Stimulated activated CD8-positive, alpha-beta memory T cell treated with anti-CD3 and anti-CD28 coated beads, Interleukin-7, amount 100 ng/mL, for 48 hours (primary cell): Measurements from ENCODE around the gene BTBD17.
A peak's percentile ranks its signal among the peaks of the same experiment; 100 is the strongest.

Experiments
- DNase-seq, 2 donors: peaks; one replicate each; pipeline ENCODE4 v3.0.0-alpha.2; 2020; ENCODE audit warnings: low read depth in 1 of 2; ENCODE audit errors: extremely low read depth in 1 of 2

The BTBD17 gene

DNA sequence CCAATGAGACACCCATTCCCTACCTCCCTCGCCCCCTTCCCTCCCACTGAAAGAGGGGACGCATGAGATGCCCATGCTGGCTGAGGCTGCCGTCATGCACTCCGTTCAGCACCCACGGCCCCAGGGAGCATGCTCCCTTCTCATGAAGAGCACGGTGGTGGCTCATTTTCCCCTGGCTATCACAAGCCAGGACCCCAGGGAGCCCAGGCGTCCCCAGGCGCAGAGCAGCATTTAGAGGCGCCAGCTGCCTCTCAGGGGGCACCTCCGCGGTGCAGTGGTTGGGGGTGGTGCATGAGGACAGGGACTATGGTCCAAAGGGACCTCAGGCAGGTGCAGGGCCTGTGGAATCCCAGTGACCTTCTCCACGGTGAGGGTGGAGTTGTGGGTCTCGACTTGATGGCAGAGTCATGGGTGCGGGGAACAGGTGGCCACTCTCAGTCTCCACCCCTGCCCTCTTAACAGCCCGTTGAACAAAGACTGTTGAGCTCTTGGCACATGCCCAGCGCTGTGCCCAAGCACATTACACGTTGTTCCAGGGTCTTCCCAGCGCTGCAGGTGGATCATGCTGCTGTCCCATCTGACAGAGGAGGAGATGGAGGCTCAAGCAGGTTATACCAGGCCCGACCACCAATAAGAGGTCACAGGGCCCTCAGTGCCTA lies 22.0 kb downstream of the BTBD17 start:
- no peak for DNase-seq

DNA sequence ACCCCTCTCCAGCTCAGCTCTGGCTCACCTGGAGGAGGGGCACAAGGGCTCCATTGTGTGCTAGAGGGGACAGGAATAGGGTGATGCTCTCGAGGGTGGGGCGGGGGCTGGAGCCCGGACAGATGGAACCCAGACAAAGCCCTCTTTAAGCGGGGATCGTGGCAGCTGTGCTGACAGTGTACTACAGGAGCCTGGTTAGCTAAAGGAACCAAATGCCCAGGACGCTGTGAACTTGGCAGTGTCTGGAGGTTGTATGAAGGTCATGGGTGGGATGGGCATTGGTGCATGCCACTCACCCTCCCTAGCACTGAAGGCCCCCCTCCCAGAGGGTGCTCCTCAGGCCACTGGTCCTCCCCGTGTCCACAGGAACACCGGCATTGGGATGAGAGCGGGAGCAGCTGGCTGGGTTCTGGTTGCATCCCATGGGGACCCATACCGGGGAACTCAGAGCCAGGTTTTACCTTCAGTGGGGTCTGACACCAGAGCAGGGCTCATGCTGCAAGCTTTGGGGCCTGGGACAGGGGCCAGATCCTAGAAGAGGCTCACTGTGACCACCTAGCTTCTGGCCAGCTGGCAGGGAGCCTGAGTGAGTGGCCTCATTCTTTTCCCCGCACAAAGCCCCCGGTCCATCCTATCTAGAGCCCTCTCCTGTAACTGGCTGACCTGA lies 23.7 kb downstream of the BTBD17 start:
- no peak for DNase-seq

DNA sequence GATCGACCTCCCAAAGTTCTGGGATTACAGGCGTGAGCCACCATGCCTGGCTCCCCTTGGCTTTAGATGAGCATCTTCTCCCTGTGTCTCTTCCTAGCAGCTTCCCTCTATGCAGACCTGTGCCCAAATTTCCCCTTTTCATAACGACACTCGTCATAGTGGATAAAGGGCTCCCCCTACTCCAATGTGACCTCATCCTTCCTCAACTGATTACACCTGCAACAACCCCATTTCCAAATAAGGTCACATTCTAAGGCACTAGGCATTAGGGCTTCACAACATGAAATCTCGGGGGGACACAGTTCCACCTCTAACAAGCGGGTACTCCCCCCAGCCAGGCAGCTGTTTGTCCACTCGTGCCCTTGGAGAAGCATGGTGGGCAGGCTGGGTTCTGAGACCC lies 25.4 kb downstream of the BTBD17 start:
- no peak for DNase-seq

DNA sequence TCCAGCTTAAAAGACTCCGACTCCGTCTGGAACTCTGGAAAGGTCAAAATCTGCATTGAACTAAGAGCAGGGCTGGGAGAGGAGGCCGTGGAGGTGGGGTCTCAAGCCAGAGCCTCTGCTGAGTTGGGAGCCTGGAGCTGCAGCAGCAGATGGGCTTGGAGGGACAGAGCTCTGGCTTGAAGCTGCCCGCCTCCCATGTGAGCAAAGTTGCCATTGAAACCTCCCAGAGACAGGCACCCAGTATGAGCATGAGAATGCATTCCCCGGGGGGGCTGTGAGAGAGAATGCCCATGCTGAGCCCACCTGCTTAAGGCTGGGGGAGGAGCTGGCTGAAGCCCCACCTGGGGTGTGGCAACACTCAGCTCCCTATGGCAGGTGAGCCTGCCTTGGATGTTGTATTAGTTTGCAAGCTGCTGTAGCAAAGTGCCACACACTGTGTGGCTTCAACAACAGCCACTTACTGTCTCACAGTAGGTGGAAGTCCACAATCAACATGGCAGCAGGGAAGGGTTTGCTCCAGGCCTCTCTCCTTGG lies 26.1 kb downstream of the BTBD17 start:
- DNase-seq = no peak

GRCh38 chr17:74334393-74335039 lies 27.2 kb downstream of the BTBD17 start:
- DNase-seq = no peak

DNA sequence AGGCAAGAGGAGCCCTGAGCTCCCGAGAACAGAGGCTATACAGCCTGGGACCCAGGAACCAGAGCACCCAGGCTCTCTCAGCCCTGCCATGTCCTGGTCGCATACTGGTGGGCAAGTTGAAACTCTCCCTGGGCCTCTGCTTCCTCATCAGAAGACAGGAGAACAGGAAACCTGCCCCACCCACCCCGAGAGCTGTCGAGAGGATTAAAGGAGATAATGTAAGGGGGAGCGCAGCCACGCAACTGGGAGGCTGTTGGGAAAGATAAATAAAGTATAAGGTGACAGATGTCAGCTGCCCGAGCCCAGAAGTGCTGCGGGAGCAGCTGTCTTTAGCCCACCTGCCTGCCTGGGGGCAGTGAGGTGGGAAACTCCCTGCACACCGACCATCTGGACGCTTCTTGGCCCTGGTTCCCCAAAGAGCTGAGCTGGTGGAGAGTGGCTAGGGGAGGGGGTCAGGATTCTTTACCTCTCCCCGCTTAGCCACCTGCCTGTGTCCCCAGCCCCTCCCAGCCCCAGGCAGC lies 28.8 kb downstream of the BTBD17 start:
- no peak for DNase-seq

- DNase-seq = no peak
Observed at GRCh38 chr17:74332017-74332650, 29.5 kb downstream of the BTBD17 start.

DNA sequence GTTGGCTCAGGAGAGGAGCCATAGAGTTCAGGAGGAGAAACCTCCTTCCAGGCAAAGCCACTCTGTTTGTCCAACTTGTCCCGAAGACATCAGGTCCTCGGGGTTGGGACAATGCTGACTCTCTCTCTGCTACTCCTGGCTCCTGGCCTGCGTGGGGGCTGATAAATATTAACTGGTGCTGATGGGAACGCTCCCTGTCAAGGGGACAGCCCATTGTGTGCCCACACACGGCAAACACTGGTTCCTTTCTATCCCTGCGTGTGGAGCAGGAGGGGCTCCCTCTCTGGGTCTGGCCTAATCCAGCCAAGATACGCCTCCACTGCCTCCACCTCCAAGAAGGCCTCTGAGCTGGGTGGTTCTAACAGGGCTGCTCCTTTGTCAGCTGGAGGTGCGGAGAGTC lies 31.2 kb downstream of the BTBD17 start:
- no peak for DNase-seq

DNA sequence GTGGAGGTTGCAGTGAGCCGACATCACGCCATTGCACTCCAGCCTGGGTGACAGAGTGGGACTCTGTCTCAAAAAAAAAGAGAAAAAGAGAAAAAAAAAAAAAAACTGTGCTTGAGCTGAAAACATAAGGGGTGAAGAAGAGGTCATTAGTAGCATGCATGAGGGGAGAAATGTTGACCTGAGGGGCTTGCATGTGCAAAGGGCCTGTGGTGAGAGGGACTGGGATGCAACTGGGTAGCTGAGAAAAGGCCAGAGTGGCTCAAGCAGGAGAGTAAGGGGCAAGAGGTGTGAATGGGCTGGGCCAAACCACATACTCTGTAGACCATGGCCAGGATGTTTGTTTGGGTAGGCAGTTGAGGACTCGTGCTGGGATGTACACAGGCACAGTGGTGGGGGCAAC lies 32.3 kb downstream of the BTBD17 start:
- no peak for DNase-seq

GRCh38 chr17:74328487-74328886 lies 33.2 kb downstream of the BTBD17 start:
- DNase-seq = no peak

GRCh38 chr17:74326506-74326905 lies 35.2 kb downstream of the BTBD17 start:
- no peak for DNase-seq

DNA sequence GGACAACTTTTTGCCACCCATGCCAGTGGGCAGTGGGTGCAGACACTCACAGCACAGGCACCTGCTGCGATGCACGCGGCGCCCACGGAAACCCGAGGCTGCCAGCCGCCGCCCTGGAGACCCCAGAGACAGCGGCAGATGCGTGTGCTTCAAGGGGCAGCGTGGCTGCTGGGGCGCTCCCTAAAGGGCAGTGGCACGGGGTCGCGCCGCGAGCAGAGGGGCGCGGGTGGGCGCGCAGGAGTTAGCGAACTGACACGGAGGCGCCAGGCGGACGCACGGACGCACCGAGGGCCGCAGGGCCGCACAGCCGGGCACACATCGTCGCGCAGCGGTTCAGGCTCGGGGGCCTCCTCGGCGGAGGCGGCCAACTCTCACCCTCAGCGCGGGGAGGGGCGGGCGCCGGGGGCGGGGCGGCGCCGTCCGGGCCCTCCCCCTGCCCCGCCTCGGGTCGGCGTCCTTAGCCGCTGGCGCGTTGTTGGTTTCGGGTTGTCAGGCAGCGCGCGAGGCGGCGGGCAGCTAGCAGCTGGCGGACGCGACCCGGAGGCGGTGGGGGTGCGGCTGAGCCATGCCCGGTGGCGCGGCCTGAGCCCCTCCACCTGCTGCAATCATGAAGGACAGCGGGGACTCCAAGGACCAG lies 35.8 kb downstream of the BTBD17 start, which contains the start of gene KIF19:
KIF19 (plus strand) TSS at position 484 of the 637 bp plus-strand sequence; CDS start at position 608, 124 bp downstream.
- DNase-seq = peak; percentile 31 to 45

- no peak for DNase-seq
Observed at GRCh38 chr17:74325376-74325742, 36.3 kb downstream of the BTBD17 start.

- DNase-seq = no peak
Observed at GRCh38 chr17:74324521-74324920, 37.1 kb downstream of the BTBD17 start.

DNA sequence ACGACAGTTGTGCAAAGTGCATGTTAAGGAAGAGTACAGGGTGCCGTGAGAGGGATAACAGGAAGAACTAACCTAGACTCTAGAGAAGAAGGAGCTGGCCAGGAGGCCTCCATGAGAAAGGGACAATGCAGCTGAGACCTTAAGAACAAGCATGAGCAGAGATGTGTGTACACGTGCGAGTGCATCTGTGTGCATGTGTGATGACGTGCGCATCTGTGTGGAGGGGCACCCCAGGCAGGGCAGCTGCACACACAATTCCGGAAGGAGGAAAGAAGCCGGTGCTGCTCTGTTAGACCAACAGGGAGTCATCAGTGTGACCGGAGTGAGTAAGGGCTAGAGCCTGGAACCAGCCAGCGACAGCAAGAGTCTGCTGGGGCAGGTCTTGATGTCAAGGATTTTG lies 43.3 kb downstream of the BTBD17 start:
- DNase-seq = no peak

GRCh38 chr17:74317071-74317470 lies 44.6 kb downstream of the BTBD17 start:
- DNase-seq = no peak

DNA sequence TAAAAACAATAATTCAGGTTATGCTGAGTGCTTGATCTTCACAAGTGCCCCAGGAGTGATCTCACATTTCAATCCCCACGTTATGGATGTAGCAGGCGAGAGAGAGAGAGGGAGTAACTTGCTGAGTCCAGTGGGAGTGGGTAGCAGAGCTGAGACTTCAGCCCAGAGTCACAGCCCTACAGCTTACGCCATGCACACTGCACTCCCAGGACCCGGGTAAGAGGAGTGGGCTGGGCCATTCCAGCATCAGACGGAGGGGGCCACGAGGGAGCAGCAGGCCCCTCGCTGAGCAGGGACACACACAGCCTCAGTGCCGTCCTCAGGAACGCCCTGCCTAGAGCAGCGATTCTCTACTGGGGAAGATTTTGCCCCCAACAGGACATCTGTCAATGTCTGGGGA lies 45.4 kb downstream of the BTBD17 start:
- no peak for DNase-seq

GRCh38 chr17:74314877-74315276 lies 46.8 kb downstream of the BTBD17 start:
- DNase-seq = no peak

DNA sequence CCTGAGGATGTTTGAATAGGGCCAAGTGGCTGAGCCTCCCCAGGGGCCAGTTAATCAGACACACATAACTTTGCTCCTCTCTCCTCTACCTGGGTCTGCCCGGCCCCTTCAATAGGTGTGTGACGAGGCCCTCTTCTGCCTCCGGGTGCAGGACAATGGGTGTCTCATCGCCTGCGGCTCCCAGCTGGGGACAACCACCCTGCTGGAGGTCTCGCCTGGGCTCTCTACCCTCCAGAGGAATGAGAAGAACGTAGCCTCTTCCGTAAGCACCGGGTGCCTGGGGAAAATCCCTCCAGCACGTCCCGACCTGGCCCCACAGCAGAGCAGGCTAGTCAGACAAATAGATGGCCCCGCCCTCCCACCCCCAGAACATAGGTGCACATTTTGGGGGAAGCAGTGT lies 51.8 kb downstream of the BTBD17 start:
- no peak for DNase-seq

GRCh38 chr17:74307984-74308773 lies 53.5 kb downstream of the BTBD17 start:
- no peak for DNase-seq
